GM18511 (cell line): Measurements from ENCODE around the gene ANKRD62.

Source experiments
- ATAC-seq: cut with Tn5 transposase; IDR thresholded peaks from one replicate; pipeline ENCODE4 v1.9.1; 2021; ENCODE audit warnings: mild to moderate bottlenecking, moderate library complexity; ENCODE audit not compliant: unreplicated experiment

The ANKRD62 gene

GRCh38 chr18:12165038-12165768 is 71.6 kb downstream of the ANKRD62 start:
- no peak for ATAC-seq
